ENCODE data around the gene CLCN2.

DNA sequence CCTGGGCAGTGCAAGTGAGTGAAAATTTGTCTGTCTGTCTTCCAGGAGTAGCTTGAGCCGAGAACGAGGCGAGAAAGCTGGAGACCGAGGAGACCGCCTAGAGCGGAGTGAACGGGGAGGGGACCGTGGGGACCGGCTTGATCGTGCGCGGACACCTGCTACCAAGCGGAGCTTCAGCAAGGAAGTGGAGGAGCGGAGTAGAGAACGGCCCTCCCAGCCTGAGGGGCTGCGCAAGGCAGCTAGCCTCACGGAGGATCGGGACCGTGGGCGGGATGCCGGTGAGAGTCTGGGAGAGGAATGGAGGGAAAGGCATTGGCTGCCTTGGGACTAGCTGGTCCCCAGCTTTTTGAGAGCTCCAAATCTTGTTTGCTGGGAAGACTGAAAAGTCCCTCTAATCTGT, 34.2 kb downstream of the CLCN2 start:
- TF ChIP-seq GATA3 (IDR thresholded peaks at IDR 0.05; ENCODE audit: low read depth, low read length) (no peak), GATA2 (IDR thresholded peaks at IDR 0.05; ENCODE audit: low read depth, low read length) (no peak)
